ENCODE data around the gene PIK3R5.

DNA sequence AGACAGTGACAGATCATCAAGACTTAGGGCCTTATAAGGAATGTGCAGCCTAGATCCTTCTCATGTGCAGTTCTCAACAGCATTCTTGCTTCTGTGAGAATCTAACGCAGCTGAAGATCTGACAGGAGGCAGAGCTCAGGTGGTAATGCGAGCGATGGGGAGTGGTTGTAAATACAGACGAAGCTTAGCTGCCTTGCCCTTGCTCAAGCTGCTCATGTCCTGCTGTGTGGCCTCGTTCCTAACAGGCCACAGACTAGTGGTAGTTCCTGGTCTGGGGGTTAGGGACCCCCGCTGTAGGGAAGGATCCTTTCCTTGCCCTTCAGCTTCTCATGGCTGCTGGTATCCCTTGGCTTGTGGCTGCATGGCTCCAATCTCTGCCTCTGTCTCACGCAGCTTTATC, 45.5 kb upstream of the PIK3R5 start:
- TF ChIP-seq, protein P1, sequence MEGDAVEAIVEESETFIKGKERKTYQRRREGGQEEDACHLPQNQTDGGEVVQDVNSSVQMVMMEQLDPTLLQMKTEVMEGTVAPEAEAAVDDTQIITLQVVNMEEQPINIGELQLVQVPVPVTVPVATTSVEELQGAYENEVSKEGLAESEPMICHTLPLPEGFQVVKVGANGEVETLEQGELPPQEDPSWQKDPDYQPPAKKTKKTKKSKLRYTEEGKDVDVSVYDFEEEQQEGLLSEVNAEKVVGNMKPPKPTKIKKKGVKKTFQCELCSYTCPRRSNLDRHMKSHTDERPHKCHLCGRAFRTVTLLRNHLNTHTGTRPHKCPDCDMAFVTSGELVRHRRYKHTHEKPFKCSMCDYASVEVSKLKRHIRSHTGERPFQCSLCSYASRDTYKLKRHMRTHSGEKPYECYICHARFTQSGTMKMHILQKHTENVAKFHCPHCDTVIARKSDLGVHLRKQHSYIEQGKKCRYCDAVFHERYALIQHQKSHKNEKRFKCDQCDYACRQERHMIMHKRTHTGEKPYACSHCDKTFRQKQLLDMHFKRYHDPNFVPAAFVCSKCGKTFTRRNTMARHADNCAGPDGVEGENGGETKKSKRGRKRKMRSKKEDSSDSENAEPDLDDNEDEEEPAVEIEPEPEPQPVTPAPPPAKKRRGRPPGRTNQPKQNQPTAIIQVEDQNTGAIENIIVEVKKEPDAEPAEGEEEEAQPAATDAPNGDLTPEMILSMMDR (IDR thresholded peaks at IDR 0.05), result no peak
- TF ChIP-seq POLR2AphosphoS5 (IDR thresholded peaks at IDR 0.05) (no peak), POLR2A (IDR thresholded peaks at IDR 0.05) (no peak)

Data from stomach (tissue), 4 donors.